Left colon (tissue), 2 donors: ENCODE measurements around the gene FGD6. TPM values are rescaled to one million over a fixed set of nuclear protein-coding genes. Genes with fewer than 3 reads are reported as not detected.

Source experiments
- ATAC-seq: fragments of 200-7000 bp; cut with Tn5 transposase; one replicate; pipeline ENCODE4 v1.9.1; 2020; ENCODE audit warnings: mild to moderate bottlenecking, moderate library complexity
- DNase-seq, 2 donors: peaks; one replicate each; pipeline ENCODE4 v3.0.0-alpha.2; 2020
- intact Hi-C, 2 donors: fragments of 100-400 bp; cut with DNase I in 1 of 2; cut with micrococcal nuclease in 1 of 2; formaldehyde crosslinking; loops; one replicate each; pipeline versions ENCODE4 v1.11.2 to v1.14.0; 2022; cut with DNase I, micrococcal nuclease
- total RNA-seq, 2 donors: library from RNA; stranded (reverse); fragmentation: NEBNext Ultra II Directional; extraction: Animal tissue kit (Norgen Biotek cat#: 25700); gene quantifications; one replicate each; pipeline ENCODE4 v1.2.1, GENCODE V29; 2021
- donor health status: DM: no; HTN: no; CAD: no.
- donor health status: DM: yes; HTN: yes; CAD: no.

FGD6 gene
- total RNA-seq, 2 donors from 2014 or later: 18.7 to 23.8 TPM

DNA sequence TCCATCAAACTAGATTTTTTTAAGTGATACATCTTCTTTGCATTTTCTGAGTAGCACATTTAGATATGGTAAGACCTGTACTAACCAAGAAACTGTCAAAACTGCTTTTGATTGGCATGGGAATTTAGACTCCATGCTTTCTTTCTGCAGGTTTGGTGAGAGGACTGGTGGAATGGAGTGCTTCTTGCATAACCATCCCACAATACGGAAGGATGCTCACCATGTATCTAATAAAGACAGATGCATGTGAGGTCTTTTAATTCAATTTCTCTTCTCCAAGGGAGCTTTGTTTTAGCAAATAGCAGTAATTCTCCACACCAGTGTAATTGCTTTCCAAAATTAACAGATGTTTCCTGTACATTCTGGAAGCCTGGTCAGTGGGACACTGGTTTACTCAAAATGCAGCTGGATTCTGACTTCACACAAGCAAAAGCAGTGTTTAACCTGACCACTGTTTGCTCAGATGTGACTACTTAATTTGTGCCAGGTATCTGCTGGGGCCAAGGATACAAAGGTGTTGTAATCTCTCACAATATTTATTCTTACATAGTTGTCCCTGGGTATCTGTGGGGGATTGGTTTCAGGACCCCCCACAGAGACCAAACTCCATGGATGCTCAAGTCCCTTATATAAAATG lies 26.1 kb downstream of the FGD6 start:
- intact Hi-C loops: no loop called here
- DNase-seq (no peak), ATAC-seq (no peak)

DNA sequence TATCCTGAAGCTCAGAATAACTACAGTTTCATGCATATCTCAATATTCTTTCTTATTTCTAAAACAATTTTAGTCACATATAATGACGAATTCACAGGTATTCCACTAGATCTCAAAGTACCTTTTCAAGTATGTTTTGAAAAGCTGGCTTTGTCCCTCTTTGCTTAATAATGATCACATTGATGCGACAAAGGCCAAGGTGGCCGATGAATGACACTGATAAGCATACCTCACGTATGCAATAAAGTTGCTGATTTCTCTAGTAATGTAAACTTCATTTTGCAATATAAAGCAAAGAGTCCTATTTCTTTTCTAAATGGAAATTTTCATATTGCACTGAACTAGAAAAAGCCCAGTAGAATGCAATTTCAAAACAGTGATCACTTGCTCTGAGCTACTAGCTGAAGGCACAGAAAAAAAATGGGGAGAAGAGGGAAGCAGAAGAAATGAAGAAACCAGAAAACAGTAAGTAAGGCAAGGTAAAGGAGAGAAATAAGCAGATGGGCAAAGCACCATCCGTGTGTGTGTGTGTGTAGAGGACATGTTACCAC lies 29.3 kb downstream of the FGD6 start:
- no peak for ATAC-seq
- intact Hi-C loops: no loop called here
- no peak for DNase-seq

DNA sequence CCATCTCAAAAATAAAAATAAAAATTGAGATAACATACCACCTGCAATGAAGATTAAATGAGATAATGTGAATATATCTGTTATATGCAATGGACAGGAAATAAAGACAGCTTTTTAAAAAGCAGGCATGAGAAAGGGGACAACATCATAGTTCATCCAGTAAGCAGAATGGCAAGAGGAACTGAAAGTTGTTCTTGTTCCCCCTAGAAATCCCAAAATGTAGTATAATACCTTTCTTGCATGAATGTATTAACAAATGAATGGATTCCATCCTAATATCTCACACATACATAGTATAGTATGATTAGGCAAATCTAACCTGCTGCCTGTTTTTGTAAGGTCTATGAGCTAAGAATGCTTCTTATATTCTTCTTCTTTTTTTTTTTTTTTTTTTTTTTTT lies 31.4 kb downstream of the FGD6 start:
- no peak for DNase-seq
- no peak for ATAC-seq
- intact Hi-C loops: no loop called here

DNA sequence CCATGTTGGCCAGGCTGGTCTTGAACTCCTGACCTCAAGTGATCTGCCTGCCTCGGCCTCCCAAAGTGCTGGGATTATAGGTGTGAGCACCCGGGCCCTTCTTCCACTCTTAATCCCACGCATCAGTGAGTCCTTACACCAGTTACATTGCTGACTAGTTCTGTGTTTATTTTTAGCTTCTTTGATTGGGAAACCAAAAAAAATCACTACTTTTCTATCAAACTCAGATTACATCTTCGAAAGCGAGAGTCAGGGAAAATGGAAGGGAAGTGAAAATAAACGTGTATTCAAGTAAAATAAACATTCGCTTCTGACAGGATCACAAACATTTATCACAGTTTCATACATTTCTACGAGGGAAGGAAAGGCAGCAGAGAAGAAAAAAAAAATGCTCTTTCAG lies 32.2 kb downstream of the FGD6 start:
- ATAC-seq: no peak
- intact Hi-C loops: no loop called here
- no peak for DNase-seq

DNA sequence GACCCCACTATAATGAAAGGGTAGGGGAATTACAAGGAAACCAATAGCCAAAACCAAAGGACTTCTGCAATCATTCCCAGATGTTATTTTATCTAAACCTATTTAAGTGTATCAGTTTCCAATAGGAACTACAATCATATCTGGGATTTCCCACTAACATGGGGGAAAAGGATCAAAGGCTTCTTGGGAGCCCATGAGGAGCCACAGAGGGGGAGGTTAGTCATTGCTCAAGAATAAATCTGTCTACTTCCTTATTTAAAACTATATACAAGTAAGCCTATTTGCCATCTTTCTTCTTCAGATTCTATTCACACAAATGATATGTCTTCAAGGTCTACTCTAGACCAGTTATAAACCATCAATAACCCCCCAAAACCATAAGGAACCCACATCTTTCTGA lies 33.1 kb downstream of the FGD6 start:
- intact Hi-C loops: no loop called here
- no peak for ATAC-seq
- DNase-seq: no peak

DNA sequence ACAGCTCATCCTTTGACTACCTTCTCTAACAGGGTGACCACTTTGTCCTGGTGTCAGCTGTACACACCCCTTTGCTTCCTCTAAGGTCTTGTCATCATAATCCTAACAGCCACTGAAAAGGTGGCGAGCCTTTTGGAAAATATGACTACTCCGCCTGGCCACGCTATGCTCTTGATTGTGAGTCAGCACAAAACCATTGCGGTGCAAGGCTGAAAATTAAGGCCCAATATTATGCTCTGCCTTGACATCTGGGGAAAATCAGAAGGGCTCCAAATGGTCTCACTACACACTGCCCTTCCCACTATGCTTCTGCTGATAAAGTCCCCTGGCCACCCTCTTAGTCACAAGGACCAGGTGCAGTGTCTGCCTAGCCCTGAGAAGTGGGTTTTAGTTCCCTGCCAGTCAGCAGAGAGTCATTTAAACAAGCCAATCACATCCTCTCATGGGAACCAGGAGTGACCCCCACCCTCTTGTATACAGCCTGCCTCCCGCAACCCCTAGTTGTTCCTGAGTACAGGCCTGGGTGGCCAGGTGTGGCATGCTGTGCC lies 34.3 kb downstream of the FGD6 start:
- DNase-seq (no peak), ATAC-seq (no peak)
- intact Hi-C loops: no loop called here

DNA sequence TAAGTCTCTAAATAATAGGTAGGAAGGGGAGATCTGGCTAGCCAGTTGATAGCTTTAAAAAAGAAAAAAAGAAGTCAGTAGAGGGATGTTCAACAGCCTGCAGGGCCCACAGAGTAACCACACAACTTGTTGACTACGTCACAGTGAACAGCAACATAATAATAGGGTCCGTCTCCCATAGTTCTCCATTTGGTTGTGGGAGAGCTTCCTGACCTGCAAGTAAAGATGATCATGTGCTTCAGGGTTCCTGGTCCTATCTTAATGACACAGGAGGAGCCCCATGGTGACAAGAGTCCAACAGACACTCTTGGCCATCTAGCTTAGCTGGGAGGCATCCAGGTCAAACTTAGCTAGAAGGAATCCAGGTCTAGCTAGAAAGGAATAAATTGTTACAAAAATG lies 36.2 kb downstream of the FGD6 start:
- intact Hi-C loops: no loop called here
- ATAC-seq: no peak
- no peak for DNase-seq

DNA sequence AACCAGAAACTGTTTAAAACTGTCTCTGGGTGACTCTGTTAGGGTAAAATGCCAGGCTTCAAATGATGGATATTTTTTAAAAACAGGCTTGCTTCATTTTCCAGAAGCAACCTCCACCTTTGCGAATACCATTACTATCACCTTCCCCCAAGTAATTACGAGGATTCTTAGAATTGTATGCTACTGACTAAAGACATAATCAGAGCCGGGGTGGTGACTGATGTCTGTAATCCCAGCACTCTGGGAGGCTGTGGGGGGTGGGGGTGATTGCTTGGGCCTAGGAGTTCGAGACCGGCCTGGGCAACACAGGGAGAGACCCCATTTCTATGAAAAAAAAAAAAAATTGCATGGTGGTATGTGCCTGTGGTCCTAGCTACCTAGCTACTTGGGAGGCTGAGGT lies 38.3 kb downstream of the FGD6 start:
- ATAC-seq: no peak
- DNase-seq: no peak
- intact Hi-C loops: no loop called here

DNA sequence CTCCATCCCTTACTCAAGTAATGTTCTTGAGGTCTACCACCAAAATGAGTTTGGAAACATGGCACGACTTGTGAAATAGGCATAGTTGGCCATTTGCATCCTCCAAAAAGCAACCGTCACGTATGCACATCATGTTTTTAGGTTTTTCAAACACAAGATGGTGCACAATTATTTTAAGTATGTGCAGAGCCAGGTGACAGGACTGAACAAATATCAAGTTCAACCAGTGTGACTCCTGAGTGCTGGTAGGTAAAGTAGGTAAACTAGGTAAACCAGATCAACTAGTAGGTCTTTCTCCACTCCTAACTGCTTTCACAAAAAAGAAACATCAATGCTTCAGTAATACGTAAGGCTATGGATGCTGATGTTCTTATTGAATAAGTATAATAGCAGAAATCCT lies 39.1 kb downstream of the FGD6 start:
- intact Hi-C loops: no loop called here
- DNase-seq (no peak), ATAC-seq (no peak)

DNA sequence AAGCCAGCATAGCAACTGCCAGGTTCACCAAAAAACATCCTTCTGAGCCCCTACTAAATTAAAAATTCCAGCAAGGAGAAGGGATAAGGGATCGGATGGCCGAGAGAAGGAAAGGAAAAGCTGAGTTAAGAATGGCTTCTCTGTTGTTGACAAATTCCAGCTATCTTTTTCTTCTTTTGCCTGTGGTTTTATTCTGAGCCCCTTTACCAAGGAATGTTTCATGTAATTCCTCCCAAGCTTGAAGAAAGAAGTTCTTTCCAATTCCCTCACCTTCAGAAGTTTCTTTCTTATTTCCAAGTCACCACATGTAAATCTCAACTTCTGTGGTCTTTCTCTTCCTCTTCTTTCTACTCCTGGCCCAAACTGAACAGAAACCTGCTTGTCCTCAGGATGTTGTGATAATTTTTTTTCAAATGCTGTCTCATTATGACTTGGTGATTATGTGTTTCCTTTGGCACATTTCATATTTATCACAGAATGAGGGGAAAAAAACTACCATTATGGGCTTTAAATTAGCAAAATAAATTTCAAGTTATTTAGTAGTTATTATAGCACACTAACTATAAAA lies 40.0 kb downstream of the FGD6 start:
- intact Hi-C loops: no loop called here
- ATAC-seq: no peak
- DNase-seq: no peak

DNA sequence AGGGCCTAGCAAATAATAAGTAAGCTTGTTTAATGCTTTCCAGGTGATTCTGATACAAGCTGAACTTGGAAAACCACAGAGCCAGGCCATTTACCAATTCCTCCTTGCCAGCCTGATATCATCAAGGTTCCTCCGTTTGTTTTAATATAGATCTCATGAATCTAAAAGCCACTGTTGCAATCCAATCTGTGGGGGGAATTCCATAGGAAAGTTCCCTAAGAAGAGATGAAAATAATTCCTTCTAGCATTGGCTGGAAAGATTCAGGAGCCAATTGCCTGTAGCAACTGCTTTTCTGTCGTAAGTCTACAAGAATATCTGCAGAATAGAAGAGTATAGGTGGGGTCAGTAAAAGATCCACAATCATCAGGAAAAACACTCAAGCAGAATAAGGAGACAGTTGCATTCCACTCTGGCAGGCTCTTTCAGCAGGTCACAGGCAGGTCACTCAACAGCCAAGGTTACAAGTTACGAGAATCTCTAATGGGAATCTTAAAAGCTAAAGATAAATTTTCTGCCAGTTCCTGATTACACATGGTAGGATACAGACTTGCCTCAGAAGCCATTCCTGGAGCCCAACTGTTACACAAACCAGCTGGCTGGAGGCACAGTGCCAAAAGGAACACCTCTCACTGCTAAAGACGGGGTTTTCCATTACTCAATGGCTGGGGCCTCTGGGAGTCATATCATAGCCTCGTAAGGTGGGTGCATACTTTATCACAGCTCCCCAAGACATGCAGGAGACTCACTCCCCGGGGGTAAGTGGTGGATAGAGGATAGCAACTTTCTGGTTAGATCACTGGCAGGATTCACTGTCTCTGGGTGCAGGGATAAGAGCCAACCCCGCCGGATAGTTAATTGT lies 43.6 kb downstream of the FGD6 start:
- DNase-seq: peak; percentile 72 to 81
- intact Hi-C loops: no loop called here
- peak; percentile 68 for ATAC-seq

DNA sequence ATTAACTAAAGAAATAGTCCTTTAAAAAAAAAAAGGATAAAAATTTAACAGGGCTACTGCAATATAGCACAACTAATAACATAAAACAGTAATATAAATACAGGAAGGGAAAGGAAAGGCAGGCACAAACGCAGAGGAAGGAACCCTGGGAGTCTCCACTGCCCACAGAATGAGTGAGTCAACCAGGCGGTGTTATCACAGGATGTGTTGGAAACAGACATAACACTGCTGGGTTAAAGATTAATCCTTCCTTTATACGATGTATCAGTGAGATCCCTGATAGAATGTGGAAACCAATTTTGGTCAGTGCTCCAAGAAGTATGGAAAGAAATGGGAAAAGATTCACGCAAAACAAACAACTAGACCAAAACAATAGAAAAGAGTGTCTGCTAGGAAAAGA lies 47.9 kb downstream of the FGD6 start:
- ATAC-seq (peak; percentile 97), DNase-seq (peak; percentile 38 to 70)
- intact Hi-C loops: no loop called here

DNA sequence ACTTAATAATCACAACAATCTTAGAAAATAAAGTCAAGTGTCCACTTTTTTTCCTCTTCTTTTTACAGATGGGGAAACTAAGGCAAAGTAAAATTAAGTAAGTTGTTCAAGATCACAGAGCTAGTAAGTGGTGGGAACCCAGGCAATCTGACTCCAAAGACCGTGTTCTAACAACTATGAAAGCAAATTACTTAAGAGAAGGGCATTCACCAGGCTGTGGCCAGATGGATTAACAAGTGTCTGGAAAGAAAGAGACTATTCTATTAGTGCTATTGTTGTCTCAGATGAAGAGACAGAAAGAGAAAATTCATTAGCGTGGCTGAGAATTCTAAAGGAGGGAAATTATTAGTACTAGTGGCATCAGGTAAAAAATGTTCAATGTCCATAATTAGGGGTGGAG lies 48.5 kb downstream of the FGD6 start:
- intact Hi-C loops: no loop called here
- no peak for ATAC-seq
- no peak for DNase-seq

DNA sequence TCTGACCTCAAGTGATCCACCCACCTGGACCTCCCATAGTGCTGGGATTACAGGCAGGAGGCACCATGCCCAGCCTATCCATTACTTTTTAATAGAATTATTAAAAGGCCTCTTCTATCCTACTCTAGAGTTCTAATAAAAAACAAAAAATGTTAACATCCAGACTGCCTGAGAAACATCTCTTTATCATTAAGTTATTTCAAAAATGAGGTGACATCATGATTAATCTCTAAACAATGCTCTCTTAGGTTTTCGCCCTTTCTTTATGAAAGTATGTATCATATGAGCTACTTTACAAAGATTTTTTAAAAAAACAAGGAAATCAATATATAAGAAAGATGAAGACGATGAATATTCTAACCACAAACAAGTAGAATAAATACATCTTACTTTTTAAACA lies 52.6 kb downstream of the FGD6 start:
- no peak for ATAC-seq
- no peak for DNase-seq
- intact Hi-C loops: no loop called here

DNA sequence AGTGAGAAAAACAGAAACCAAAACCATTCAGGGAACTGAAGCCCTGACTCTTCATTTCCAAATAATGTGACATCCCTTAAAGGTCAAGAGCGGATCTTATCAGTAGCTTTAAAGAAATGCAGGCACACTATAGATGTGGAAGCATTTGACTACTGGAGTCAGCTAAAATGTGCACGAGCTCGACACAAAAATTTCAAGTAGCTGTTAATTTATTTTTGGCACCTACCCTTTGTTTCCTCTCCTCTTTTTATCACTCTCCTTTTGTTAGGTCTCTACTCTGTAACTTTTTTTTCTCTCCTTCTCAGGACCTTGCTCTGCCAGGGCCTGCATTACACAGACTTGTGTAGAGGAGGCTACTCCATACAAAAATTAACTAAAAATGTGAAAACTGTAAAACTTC lies 58.3 kb downstream of the FGD6 start:
- intact Hi-C loops: no loop called here
- DNase-seq (no peak), ATAC-seq (no peak)

DNA sequence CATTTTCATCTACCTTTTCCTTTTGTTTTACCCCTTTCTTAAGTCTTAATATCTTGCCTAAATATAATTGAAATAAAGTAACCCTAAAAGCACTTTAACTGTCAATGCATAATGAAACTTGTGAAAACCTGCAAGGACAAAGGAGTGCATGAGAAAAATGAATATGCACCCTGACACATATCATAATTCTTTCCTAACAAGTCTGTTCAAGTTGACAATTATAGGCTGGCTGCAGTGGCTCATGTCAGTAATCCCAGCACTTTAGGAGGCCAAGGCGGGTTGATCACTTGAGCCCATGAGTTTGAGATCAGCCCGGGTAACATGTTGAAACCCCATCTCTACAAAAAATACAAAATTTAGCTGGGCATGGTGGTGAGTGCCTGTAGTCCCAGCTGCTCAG lies 65.4 kb downstream of the FGD6 start:
- intact Hi-C loops: no loop called here
- ATAC-seq: no peak
- DNase-seq: no peak

DNA sequence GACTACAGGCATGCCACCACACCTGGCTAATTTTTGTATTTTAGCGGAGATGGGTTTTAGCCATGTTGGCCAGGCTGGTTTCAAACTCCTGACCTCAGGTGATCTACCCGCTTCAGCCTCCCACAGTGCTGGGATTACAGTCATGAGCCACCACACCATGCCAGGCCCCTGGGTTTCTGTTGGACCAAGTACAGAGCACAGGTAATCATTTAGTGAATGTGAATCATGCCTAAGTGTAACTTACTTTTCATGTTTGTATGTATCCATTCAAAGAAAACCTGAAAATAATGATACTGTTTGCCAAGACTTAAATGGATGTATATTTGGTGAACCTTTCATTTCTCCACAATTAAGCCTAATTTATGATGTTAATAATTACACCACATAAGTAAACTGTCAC lies 65.9 kb downstream of the FGD6 start:
- intact Hi-C loops: no loop called here
- DNase-seq: no peak
- no peak for ATAC-seq

DNA sequence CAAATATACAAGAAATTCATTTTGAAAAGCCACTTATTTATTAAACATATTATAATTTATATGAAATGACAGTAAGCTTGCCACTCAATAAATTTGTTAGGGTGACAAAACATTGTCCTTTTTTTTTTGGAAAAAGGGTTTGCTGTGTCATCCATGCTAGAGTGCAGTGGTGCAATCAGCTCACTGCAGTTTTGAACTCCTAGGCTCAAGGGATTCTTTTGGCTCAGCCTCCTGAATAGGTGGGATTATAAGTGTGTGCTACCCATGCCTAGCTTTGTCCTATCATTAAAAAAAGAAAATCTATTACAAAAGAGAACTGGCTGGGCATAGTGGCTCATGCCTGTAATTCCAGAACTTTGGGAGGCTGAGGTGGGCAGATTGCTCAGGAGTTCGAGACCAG lies 66.8 kb downstream of the FGD6 start:
- DNase-seq (no peak), ATAC-seq (no peak)
- intact Hi-C loops: no loop called here

DNA sequence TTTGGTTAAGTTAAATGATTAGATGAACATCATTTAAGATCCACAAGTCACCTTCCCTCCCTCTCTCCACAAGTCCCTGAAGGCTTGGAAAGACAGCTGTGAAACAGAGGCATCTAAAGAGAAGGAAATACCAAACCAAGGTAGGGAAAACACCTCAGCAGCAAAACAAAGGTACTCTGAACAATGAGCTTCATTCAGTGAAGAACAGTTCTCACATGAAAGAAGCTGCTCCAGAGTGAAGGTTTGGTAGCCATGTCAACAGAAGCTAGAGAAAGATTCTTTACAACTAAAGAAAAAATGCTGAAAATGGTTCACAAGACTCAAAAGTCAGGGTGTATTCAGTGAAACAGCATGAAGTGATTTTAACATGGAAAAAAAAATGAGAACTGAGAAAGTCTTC lies 69.4 kb downstream of the FGD6 start:
- ATAC-seq (no peak), DNase-seq (no peak)

DNA sequence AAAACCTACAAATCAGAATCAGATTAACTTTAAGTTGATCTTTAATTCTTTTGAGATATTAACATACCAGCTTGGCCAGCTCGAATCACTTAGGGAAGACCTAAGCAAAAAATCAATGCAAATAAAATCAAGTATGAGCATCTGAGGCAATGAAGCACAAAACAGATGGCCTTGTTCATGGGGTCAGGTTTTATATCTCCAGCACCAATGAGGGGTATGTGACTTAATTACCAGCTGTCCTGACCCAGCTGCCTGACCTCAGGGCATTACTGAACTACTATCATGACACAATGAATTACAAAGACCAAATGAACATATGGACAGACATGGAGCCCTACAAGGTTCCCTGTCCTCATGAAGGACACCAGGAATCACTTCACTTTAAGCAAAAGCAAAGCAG lies 70.5 kb downstream of the FGD6 start:
- intact Hi-C loops: no loop called here
- DNase-seq (no peak), ATAC-seq (no peak)

More for the DNA sequence above, 69.4 kb downstream of the FGD6 start:
- intact Hi-C loops: no loop called here
